Measurements from ENCODE around the gene SLC6A13. TPM values are rescaled to one million over a fixed set of nuclear protein-coding genes. Genes with fewer than 3 reads are reported as not detected.

The SLC6A13 gene
- total RNA-seq, 1 experiment from 2014 or later = not detected

DNA sequence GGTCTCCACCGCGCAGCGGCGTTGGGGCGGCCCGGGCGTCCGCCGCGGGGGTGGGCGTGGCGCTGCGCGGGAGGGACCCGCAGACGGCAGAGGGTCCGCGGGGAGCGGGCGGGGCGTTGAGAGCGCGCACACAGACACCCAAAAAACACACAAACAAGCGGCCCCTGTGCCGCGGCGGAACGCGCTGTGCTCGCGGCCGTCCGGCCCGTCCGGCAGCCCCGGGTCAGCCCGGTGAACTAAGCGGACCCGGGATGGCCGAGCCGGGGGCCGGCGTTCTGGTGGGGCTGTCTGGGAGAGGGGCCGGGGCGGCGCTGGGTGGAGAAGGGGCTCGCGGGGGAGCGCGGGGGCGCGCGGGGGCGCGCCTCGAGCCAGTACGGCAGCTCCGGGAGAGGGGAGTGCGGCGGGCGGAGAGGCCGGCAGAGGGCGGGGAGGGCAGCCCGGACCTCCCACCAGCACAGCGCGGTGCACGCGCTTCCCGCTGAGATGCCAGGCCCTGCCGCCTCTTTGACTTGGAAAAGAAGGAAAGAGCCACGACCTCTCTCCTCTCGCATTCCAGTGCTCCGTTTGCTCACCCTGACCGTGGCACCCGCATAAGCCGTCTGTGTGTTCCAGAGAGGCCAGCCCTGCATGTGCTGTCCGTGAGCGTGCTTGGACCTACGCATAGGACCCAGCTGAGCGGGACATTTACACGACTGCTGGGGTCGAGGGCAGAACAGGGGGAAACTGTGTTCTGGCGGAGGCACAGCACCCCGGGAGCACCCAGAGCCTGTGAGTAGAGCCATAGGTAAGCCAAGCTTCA, 59.0 kb downstream of the SLC6A13 start:
- H3K9me2 ChIP-seq (replicated peaks; ENCODE audit: low read length) = no peaks in the 10 kb centered on the region
- H3K79me2 ChIP-seq (ENCODE audit: low read length) = no peaks in the 10 kb centered on the region
- ChIA-PET CTCF (no interaction called here), POLR2A (ENCODE audit: unreplicated experiment) (no interaction called here)
- H3K9ac ChIP-seq (ENCODE audit: low read length) = no peak overlapping the region
- BruUV-seq (replicated peaks) = no TSS peak
- no peaks in the 10 kb centered on the region for H3K36me3 ChIP-seq (ENCODE audit: low read depth, low read length)
- TF ChIP-seq EZH2 (IDR thresholded peaks at IDR 0.05; ENCODE audit: low read length, unreplicated experiment) (no peak), EZH2phosphoT487 (IDR thresholded peaks at IDR 0.05; ENCODE audit: borderline replicate concordance, low read length) (no peak)
- TF ChIP-seq, protein P1, sequence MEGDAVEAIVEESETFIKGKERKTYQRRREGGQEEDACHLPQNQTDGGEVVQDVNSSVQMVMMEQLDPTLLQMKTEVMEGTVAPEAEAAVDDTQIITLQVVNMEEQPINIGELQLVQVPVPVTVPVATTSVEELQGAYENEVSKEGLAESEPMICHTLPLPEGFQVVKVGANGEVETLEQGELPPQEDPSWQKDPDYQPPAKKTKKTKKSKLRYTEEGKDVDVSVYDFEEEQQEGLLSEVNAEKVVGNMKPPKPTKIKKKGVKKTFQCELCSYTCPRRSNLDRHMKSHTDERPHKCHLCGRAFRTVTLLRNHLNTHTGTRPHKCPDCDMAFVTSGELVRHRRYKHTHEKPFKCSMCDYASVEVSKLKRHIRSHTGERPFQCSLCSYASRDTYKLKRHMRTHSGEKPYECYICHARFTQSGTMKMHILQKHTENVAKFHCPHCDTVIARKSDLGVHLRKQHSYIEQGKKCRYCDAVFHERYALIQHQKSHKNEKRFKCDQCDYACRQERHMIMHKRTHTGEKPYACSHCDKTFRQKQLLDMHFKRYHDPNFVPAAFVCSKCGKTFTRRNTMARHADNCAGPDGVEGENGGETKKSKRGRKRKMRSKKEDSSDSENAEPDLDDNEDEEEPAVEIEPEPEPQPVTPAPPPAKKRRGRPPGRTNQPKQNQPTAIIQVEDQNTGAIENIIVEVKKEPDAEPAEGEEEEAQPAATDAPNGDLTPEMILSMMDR (conservative IDR thresholded peaks at IDR 0.05; ENCODE audit: low read depth, low read length) = no peak
- no peak overlapping the region for H3K4me2 ChIP-seq (ENCODE audit: low read length)
- no peak overlapping the region for H3K4me3 ChIP-seq (ENCODE audit: low read length)
- H3K4me1 ChIP-seq (ENCODE audit: insufficient read depth, low read length) = peaks cover 4% of the 10 kb centered on the region; the same call in 1 of the 2 replicates
- H4K20me1 ChIP-seq (ENCODE audit: low read length) = no peaks in the 10 kb centered on the region
- H2AFZ ChIP-seq (ENCODE audit: low read length) = no peak overlapping the region
- DNase-seq = no peak
- H3F3A ChIP-seq (ENCODE audit: low read length, unreplicated experiment) = no peaks in the 10 kb centered on the region
- peaks cover 25% of the 10 kb centered on the region for H3K27me3 ChIP-seq (ENCODE audit: low read length)
- H3K9me3 ChIP-seq (ENCODE audit: low read length) = no peaks in the 10 kb centered on the region
- intact Hi-C loops (cut with micrococcal nuclease) = no loop called here
- H3K27ac ChIP-seq (ENCODE audit: low read length) = no peak overlapping the region
- no peak for ATAC-seq

DNA sequence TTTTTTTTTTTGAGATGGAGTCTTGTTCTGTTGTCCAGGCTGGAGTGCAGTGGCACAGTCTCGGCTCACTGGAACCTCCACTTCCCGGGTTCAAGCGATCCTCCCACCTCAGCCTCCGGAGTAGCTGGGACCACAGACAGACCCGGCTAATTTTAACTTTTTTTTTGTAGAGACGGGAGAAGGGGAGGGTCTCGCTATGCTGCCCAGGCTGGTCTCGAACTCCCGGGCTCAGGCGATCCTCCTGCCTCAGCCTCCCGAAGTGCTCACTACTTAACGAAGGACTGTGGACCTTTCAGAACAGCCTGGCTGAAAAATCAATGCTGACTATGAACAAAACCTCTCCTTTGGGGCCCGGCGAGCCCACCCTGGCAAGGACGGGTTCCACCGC, 59.6 kb downstream of the SLC6A13 start:
- no peaks in the 10 kb centered on the region for H3K9me3 ChIP-seq (ENCODE audit: low read length)
- no peaks in the 10 kb centered on the region for H3K9me2 ChIP-seq (replicated peaks; ENCODE audit: low read length)
- no peak overlapping the region for H3K4me2 ChIP-seq (ENCODE audit: low read length)
- no peaks in the 10 kb centered on the region for H3F3A ChIP-seq (ENCODE audit: low read length, unreplicated experiment)
- peaks cover 19% of the 10 kb centered on the region for H3K27me3 ChIP-seq (ENCODE audit: low read length)
- TF ChIP-seq, protein P1 (conservative IDR thresholded peaks at IDR 0.05; ENCODE audit: low read depth, low read length) = no peak
- no peak for TF ChIP-seq EZH2phosphoT487 (IDR thresholded peaks at IDR 0.05; ENCODE audit: borderline replicate concordance, low read length)
- TF ChIP-seq EZH2 (IDR thresholded peaks at IDR 0.05; ENCODE audit: low read length, unreplicated experiment) = no peak
- no peaks in the 10 kb centered on the region for H4K20me1 ChIP-seq (ENCODE audit: low read length)
- peaks cover 4% of the 10 kb centered on the region; the same call in 1 of the 2 replicates for H3K4me1 ChIP-seq (ENCODE audit: insufficient read depth, low read length)
- no peak overlapping the region for H3K27ac ChIP-seq (ENCODE audit: low read length)
- no peaks in the 10 kb centered on the region for H3K36me3 ChIP-seq (ENCODE audit: low read depth, low read length)
- ChIA-PET CTCF (no interaction called here), POLR2A (ENCODE audit: unreplicated experiment) (no interaction called here)
- no peak for DNase-seq
- no peak overlapping the region for H3K4me3 ChIP-seq (ENCODE audit: low read length)
- no peaks in the 10 kb centered on the region for H3K79me2 ChIP-seq (ENCODE audit: low read length)
- no peak overlapping the region for H2AFZ ChIP-seq (ENCODE audit: low read length)
- no TSS peak for BruUV-seq (replicated peaks)
- intact Hi-C loops (cut with micrococcal nuclease) = no loop called here
- no peak overlapping the region for H3K9ac ChIP-seq (ENCODE audit: low read length)
- ATAC-seq = no peak

- H3K36me3 ChIP-seq (ENCODE audit: low read depth, low read length) = no peaks in the 10 kb centered on the region
- H3K9ac ChIP-seq (ENCODE audit: low read length) = no peak overlapping the region
- no peaks in the 10 kb centered on the region for H3F3A ChIP-seq (ENCODE audit: low read length, unreplicated experiment)
- H3K27ac ChIP-seq (ENCODE audit: low read length) = no peak overlapping the region
- H3K4me2 ChIP-seq (ENCODE audit: low read length) = no peak overlapping the region
- peak; percentile 5 for DNase-seq
- H3K4me3 ChIP-seq (ENCODE audit: low read length) = no peak overlapping the region
- H3K4me1 ChIP-seq (ENCODE audit: insufficient read depth, low read length) = peaks cover 4% of the 10 kb centered on the region; the same call in 1 of the 2 replicates
- no peaks in the 10 kb centered on the region for H4K20me1 ChIP-seq (ENCODE audit: low read length)
- ChIA-PET POLR2A (ENCODE audit: unreplicated experiment) (no interaction called here), CTCF (no interaction called here)
- H3K79me2 ChIP-seq (ENCODE audit: low read length) = no peaks in the 10 kb centered on the region
- TF ChIP-seq EZH2phosphoT487 (IDR thresholded peaks at IDR 0.05; ENCODE audit: borderline replicate concordance, low read length) (no peak), EZH2 (IDR thresholded peaks at IDR 0.05; ENCODE audit: low read length, unreplicated experiment) (no peak)
- TF ChIP-seq, protein P1 (conservative IDR thresholded peaks at IDR 0.05; ENCODE audit: low read depth, low read length) = no peak
- ATAC-seq = no peak
- H3K9me3 ChIP-seq (ENCODE audit: low read length) = no peaks in the 10 kb centered on the region
- no peaks in the 10 kb centered on the region for H3K9me2 ChIP-seq (replicated peaks; ENCODE audit: low read length)
- H3K27me3 ChIP-seq (ENCODE audit: low read length) = peaks cover 16% of the 10 kb centered on the region
- intact Hi-C loops (cut with micrococcal nuclease) = no loop called here
- BruUV-seq (replicated peaks) = no TSS peak
- H2AFZ ChIP-seq (ENCODE audit: low read length) = no peak overlapping the region
Measured at GRCh38 chr12:202081-202731, 60.4 kb downstream of the SLC6A13 start.

Data from PC-3 (cell line).